Endodermal cell (in vitro differentiated cells): ENCODE results near the gene HMCES. TPM values are rescaled to one million over a fixed set of nuclear protein-coding genes. Genes with fewer than 3 reads are reported as not detected.

Experiments used
- DNase-seq: peaks from one replicate; pipeline ENCODE4 v3.0.0-alpha.2; 2017
- H3K27ac ChIP-seq: 2 replicates; pipeline ENCODE4 v1.5.1; 2013; ENCODE audit warnings: mild to moderate bottlenecking, low read depth, low read length, moderate library complexity
- H3K27me3 ChIP-seq: 2 replicates; pipeline ENCODE4 v1.6.1; 2013; ENCODE audit warnings: mild to moderate bottlenecking, low read length, moderate library complexity; ENCODE audit not compliant: insufficient read depth, control insufficient read depth, poor library complexity, severe bottlenecking
- H3K36me3 ChIP-seq: 2 replicates; pipeline ENCODE4 v1.7.0; 2013; ENCODE audit warnings: mild to moderate bottlenecking, low read length, moderate library complexity; ENCODE audit not compliant: control insufficient read depth, insufficient read depth
- H3K4me1 ChIP-seq: one replicate; pipeline ENCODE4 v1.7.0; 2013; ENCODE audit warnings: low read length; ENCODE audit not compliant: control insufficient read depth, insufficient read depth
- H3K4me3 ChIP-seq: 2 replicates; pipeline ENCODE4 v1.5.1; 2013; ENCODE audit warnings: mild to moderate bottlenecking, low read length, moderate library complexity
- H3K9ac ChIP-seq: 2 replicates; pipeline ENCODE4 v1.6.1; 2013; ENCODE audit warnings: mild to moderate bottlenecking, low read length, moderate library complexity; ENCODE audit not compliant: poor library complexity, severe bottlenecking; ENCODE audit errors: extremely low read depth
- H3K9me3 ChIP-seq: 2 replicates; pipeline ENCODE4 v1.6.1; 2013; ENCODE audit warnings: mild to moderate bottlenecking, low read length, moderate library complexity; ENCODE audit not compliant: control insufficient read depth
- H3K27ac Mint-ChIP-seq: 2 replicates; pipeline ENCODE4 v1.8.0; 2020; ENCODE audit warnings: mixed read lengths
- H3K27me3 Mint-ChIP-seq: 2 replicates; pipeline ENCODE4 v1.8.0; 2021; ENCODE audit warnings: mild to moderate bottlenecking, mixed read lengths; ENCODE audit not compliant: insufficient read depth
- H3K36me3 Mint-ChIP-seq: 2 replicates; pipeline ENCODE4 v1.8.0; 2020; ENCODE audit warnings: low read depth, mixed read lengths
- H3K4me1 Mint-ChIP-seq: 2 replicates; pipeline ENCODE4 v1.8.0; 2020; ENCODE audit warnings: mixed read lengths
- H3K4me3 Mint-ChIP-seq: 2 replicates; pipeline ENCODE4 v1.8.0; 2020; ENCODE audit warnings: mild to moderate bottlenecking, moderate library complexity, mixed read lengths
- H3K9me3 Mint-ChIP-seq: 2 replicates; pipeline ENCODE4 v1.8.0; 2020; ENCODE audit warnings: mild to moderate bottlenecking, mixed read lengths
- CTCF ChIP-seq: fragments of 200-600 bp; sonication (generic); conservative IDR thresholded peaks from 2 replicates; pipeline ENCODE4 v1.5.0; 2021; ENCODE audit warnings: antibody characterized with exemption, mild to moderate bottlenecking
- WGBS, 2 experiments: methylation state at CpG; one replicate each; pipeline versions ENCODE4 v1.1.5 to v1.1.7; 2013; ENCODE audit warnings: missing lambda C conversion rate in 2 of 2, mixed read lengths in 1 of 2; ENCODE audit not compliant: insufficient coverage in 1 of 2, insufficient read length in 1 of 2; 5-methylcytosine and 5-hydroxymethylcytosine counted together
- total RNA-seq, 2 donors: library from RNA; stranded (reverse); fragmentation: NEBNext Ultra II Directional in 1 of 2; extraction: Animal tissue kit (Norgen Biotek cat#: 25700) in 1 of 2; gene quantifications; 2 replicates in 1 of 2; 3 replicates in 1 of 2; pipeline ENCODE4 v1.2.1, GENCODE V29; 2021

HMCES gene
- total RNA-seq, 2 donors from 2014 or later = 42.9 to 46.9 TPM

GRCh38 chr3:129239991-129240390 is 38.7 kb upstream of the HMCES start:
- H3K4me1 ChIP-seq = no peaks in the 10 kb centered on the region
- WGBS, 2 experiments = 73 to 75% methylated on average over 5 to 6 of the region's 6 CpGs
- no peak overlapping the region for H3K9ac ChIP-seq
- no peaks in the 10 kb centered on the region for H3K27me3 Mint-ChIP-seq
- no peaks in the 10 kb centered on the region for H3K27me3 ChIP-seq
- no peaks in the 10 kb centered on the region for H3K36me3 ChIP-seq
- DNase-seq = peak; percentile 58
- no peak overlapping the region for H3K4me3 Mint-ChIP-seq
- TF ChIP-seq CTCF = no peak
- no peaks in the 10 kb centered on the region for H3K9me3 Mint-ChIP-seq
- peaks cover 4% of the 10 kb centered on the region for H3K4me1 Mint-ChIP-seq
- H3K4me3 ChIP-seq = no peak overlapping the region
- H3K27ac ChIP-seq = no peak overlapping the region
- no peak overlapping the region for H3K27ac Mint-ChIP-seq
- no peaks in the 10 kb centered on the region for H3K9me3 ChIP-seq
- no peaks in the 10 kb centered on the region for H3K36me3 Mint-ChIP-seq

- no peaks in the 10 kb centered on the region for H3K4me1 ChIP-seq
- H3K4me1 Mint-ChIP-seq = peaks cover 4% of the 10 kb centered on the region
- no peaks in the 10 kb centered on the region for H3K27me3 Mint-ChIP-seq
- H3K9ac ChIP-seq = no peak overlapping the region
- no peaks in the 10 kb centered on the region for H3K36me3 ChIP-seq
- no peaks in the 10 kb centered on the region for H3K9me3 Mint-ChIP-seq
- TF ChIP-seq CTCF = no peak
- no peak overlapping the region for H3K27ac Mint-ChIP-seq
- WGBS, 2 experiments = 86 to 92% methylated on average over 2 to 3 of the region's 3 CpGs
- no peaks in the 10 kb centered on the region for H3K27me3 ChIP-seq
- DNase-seq = no peak
- H3K9me3 ChIP-seq = no peaks in the 10 kb centered on the region
- H3K36me3 Mint-ChIP-seq = no peaks in the 10 kb centered on the region
- no peak overlapping the region for H3K27ac ChIP-seq
- H3K4me3 ChIP-seq = no peak overlapping the region
- no peak overlapping the region for H3K4me3 Mint-ChIP-seq
Measured at GRCh38 chr3:129240436-129240835, 38.2 kb upstream of the HMCES start.

GRCh38 chr3:129245141-129245540 is 33.5 kb upstream of the HMCES start:
- Histone ChIP-seq H3K9me3 (no peaks in the 10 kb centered on the region), H3K4me1 (no peaks in the 10 kb centered on the region), H3K36me3 (no peaks in the 10 kb centered on the region), H3K9ac (no peak overlapping the region), H3K4me3 (no peak overlapping the region), H3K27ac (no peak overlapping the region), H3K27me3 (no peaks in the 10 kb centered on the region)
- Mint-ChIP-seq H3K4me3 (no peak overlapping the region), H3K4me1 (peaks cover 13% of the 10 kb centered on the region), H3K27me3 (no peaks in the 10 kb centered on the region), H3K27ac (no peak overlapping the region), H3K9me3 (no peaks in the 10 kb centered on the region), H3K36me3 (no peaks in the 10 kb centered on the region)
- TF ChIP-seq CTCF = no peak
- WGBS, 2 experiments = 92% methylated on average over 5 of the region's 5 CpGs
- DNase-seq = no peak
